Left lobe of liver (tissue), 2 donors: ENCODE data around the gene CD99. TPM values are rescaled to one million over a fixed set of nuclear protein-coding genes. Genes with fewer than 3 reads are reported as not detected.
"Not testable (repeated sequence)": the region's sequence is repeated elsewhere in the genome, so short reads cannot be mapped to it uniquely, and the experiment has no call there.

ENCODE experiments used
- ATAC-seq: fragments of 200-7000 bp; cut with Tn5 transposase; one replicate; pipeline ENCODE4 v1.9.1; 2020; ENCODE audit warnings: mild to moderate bottlenecking, moderate library complexity
- DNase-seq: peaks from one replicate; pipeline ENCODE4 v3.0.0-alpha.2; 2020; ENCODE audit warnings: low spot score
- total RNA-seq: library from RNA; stranded (reverse); gene quantifications from one replicate; pipeline ENCODE4 v1.2.1, GENCODE V29; 2021
- donor health status: DM: no; HTN: no; CAD: no; lungs with moderate emphysema.
- donor health status: DM: no; HTN: yes; CAD: no.

Gene CD99
- total RNA-seq, 1 donor from 2014 or later: 152 TPM

GRCh38 chrX:2719774-2720447 is 28.8 kb downstream of the CD99 start:
- ATAC-seq (peak; percentile 91), DNase-seq (peak; percentile 65)

- ATAC-seq (no peak), DNase-seq (no peak)
These were observed 32.3 kb downstream of the CD99 start for GRCh38 chrX:2723286-2723879.

- DNase-seq, ATAC-seq: not testable (repeated sequence)
These were observed 36.2 kb downstream of the CD99 start for GRCh38 chrX:2727264-2727663.

GRCh38 chrX:2732076-2732475 is 41.0 kb downstream of the CD99 start:
- no peak for DNase-seq
- no peak for ATAC-seq

- no peak for DNase-seq
- ATAC-seq: no peak
These were observed 41.6 kb downstream of the CD99 start for GRCh38 chrX:2732649-2733048.

- no peak for ATAC-seq
- no peak for DNase-seq
These were observed 42.2 kb downstream of the CD99 start for GRCh38 chrX:2733286-2733685.

GRCh38 chrX:2735270-2735669 is 44.2 kb downstream of the CD99 start:
- DNase-seq (no peak), ATAC-seq (peak; percentile 60)

GRCh38 chrX:2740672-2741071 is 49.6 kb downstream of the CD99 start:
- no peak for ATAC-seq
- no peak for DNase-seq

- DNase-seq (no peak), ATAC-seq (no peak)
These were observed 50.3 kb downstream of the CD99 start for GRCh38 chrX:2741386-2741785.

- not testable (repeated sequence) for ATAC-seq
These were observed 55.2 kb downstream of the CD99 start for GRCh38 chrX:2746250-2746649.

GRCh38 chrX:2748171-2748814 is 57.2 kb downstream of the CD99 start:
- no peak for ATAC-seq
- no peak for DNase-seq

More at GRCh38 chrX:2746250-2746649, 55.2 kb downstream of the CD99 start:
- DNase-seq: not testable (repeated sequence)

- DNase-seq (no peak), ATAC-seq (no peak)
These were observed 57.7 kb downstream of the CD99 start for GRCh38 chrX:2748815-2749188.

- ATAC-seq (no peak), DNase-seq (no peak)
These were observed 60.2 kb downstream of the CD99 start for GRCh38 chrX:2751291-2751690.

GRCh38 chrX:2751874-2752300 is 60.8 kb downstream of the CD99 start, which contains the start of gene XG:
XG (plus strand) TSS chrX:2752040; CDS start chrX:2752275, 235 bp downstream.
- not testable (repeated sequence) for ATAC-seq, DNase-seq

- not testable (repeated sequence) for ATAC-seq, DNase-seq
These were observed 61.3 kb downstream of the CD99 start for GRCh38 chrX:2752441-2752840.

GRCh38 chrX:2755163-2755715 is 64.1 kb downstream of the CD99 start:
- ATAC-seq, DNase-seq: not testable (repeated sequence)

GRCh38 chrX:2756548-2756947 is 65.5 kb downstream of the CD99 start:
- DNase-seq: no peak
- ATAC-seq: no peak

- DNase-seq (no peak), ATAC-seq (no peak)
These were observed 70.2 kb downstream of the CD99 start for GRCh38 chrX:2761246-2761645.

GRCh38 chrX:2762671-2763070 is 71.6 kb downstream of the CD99 start:
- not testable (repeated sequence) for ATAC-seq, DNase-seq

- not testable (repeated sequence) for ATAC-seq, DNase-seq
These were observed 73.9 kb downstream of the CD99 start for GRCh38 chrX:2764766-2765548.

GRCh38 chrX:2765549-2765830 is 74.4 kb downstream of the CD99 start:
- no peak for DNase-seq

More at GRCh38 chrX:2765549-2765830, 74.4 kb downstream of the CD99 start:
- ATAC-seq: no peak
